Measurements from ENCODE around the gene KRI1.
A peak's percentile ranks its signal among the peaks of the same experiment; 100 is the strongest.

Gene KRI1

GRCh38 chr19:10565567-10566407 lies at the start of gene KRI1:
Gene KRI1 (minus strand): TSS chr19:10566010. CDS start chr19:10565999, 11 bp downstream.
- H3K27ac ChIP-seq: peak within 1 kb of the TSS; percentile 82
- TF ChIP-seq ZFX (IDR thresholded peaks at IDR 0.05; ENCODE audit: borderline replicate concordance) (no peak), CTCF (IDR thresholded peaks at IDR 0.05) (peak; percentile 24)

GRCh38 chr19:10612499-10613119 lies 46.8 kb upstream of the KRI1 start:
- TF ChIP-seq CTCF (IDR thresholded peaks at IDR 0.05) (no peak), ZFX (IDR thresholded peaks at IDR 0.05; ENCODE audit: borderline replicate concordance) (no peak)
- no peak overlapping the region for H3K27ac ChIP-seq

GRCh38 chr19:10611907-10612306 lies 46.1 kb upstream of the KRI1 start:
- TF ChIP-seq ZFX (IDR thresholded peaks at IDR 0.05; ENCODE audit: borderline replicate concordance): no peak
- TF ChIP-seq CTCF (IDR thresholded peaks at IDR 0.05): no peak
- no peak overlapping the region for H3K27ac ChIP-seq

- peak overlapping the region; percentile 65 for H3K27ac ChIP-seq
- TF ChIP-seq ZFX (IDR thresholded peaks at IDR 0.05; ENCODE audit: borderline replicate concordance) (no peak), CTCF (IDR thresholded peaks at IDR 0.05) (no peak)
These were observed 38.7 kb upstream of the KRI1 start for GRCh38 chr19:10604460-10604980.

- TF ChIP-seq ZFX (IDR thresholded peaks at IDR 0.05; ENCODE audit: borderline replicate concordance): no peak
These were observed 38.2 kb upstream of the KRI1 start for GRCh38 chr19:10603873-10604459.

GRCh38 chr19:10603084-10603872 lies 37.5 kb upstream of the KRI1 start:
- TF ChIP-seq ZFX (IDR thresholded peaks at IDR 0.05; ENCODE audit: borderline replicate concordance): no peak
- no peak for TF ChIP-seq CTCF (IDR thresholded peaks at IDR 0.05)
- peak overlapping the region; percentile 65 for H3K27ac ChIP-seq

More at GRCh38 chr19:10603873-10604459, 38.2 kb upstream of the KRI1 start:
- H3K27ac ChIP-seq: peak overlapping the region; percentile 65
